Esophagus squamous epithelium (tissue), 5 donors: Measurements from ENCODE around the gene EAF1. TPM values are rescaled to one million over a fixed set of nuclear protein-coding genes. Genes with fewer than 3 reads are reported as not detected.

ENCODE experiments used
- DNase-seq: peaks from one replicate; lab custom pipeline; 2025; lab: John Stamatoyannopoulos, UW
- H3K27ac ChIP-seq, 4 donors: fragments of 200-600 bp; sonication (generic); one replicate each; pipeline ENCODE4 v1.5.1; 2016 to 2019; ENCODE audit warnings: mild to moderate bottlenecking in 1 of 4
- H3K27me3 ChIP-seq, 4 donors: fragments of 200-600 bp; sonication (generic); 1 replicate in 3 of 4; 2 replicates in 1 of 4; pipeline versions ENCODE4 v1.5.1 to v1.6.0; 2017 to 2021; ENCODE audit warnings: antibody characterized with exemption in 1 of 4
- H3K36me3 ChIP-seq, 3 donors: fragments of 200-600 bp; sonication (generic); one replicate each; pipeline ENCODE4 v1.5.1; 2016 to 2019
- H3K4me1 ChIP-seq, 3 donors: fragments of 200-600 bp; sonication (generic); one replicate each; pipeline ENCODE4 v1.5.1; 2017 to 2019
- H3K4me3 ChIP-seq, 4 donors: fragments of 200-600 bp; sonication (generic); 1 replicate in 3 of 4; 2 replicates in 1 of 4; pipeline ENCODE4 v1.5.1; 2016 to 2019; ENCODE audit warnings: mild to moderate bottlenecking in 2 of 4, moderate library complexity in 1 of 4
- H3K9me3 ChIP-seq, 3 donors: fragments of 200-600 bp; sonication (generic); one replicate each; pipeline ENCODE4 v1.5.1; 2016 to 2019
- CTCF ChIP-seq, 6 experiments: fragments of 450-650 bp in 4 of 6; fragments of 200-600 bp in 2 of 6; sonication (generic) in 2 of 6; IDR thresholded peaks; one replicate each; pipeline ENCODE4 v1.5.1; 2016 to 2019; ENCODE audit warnings: antibody characterized with exemption in 6 of 6, mild to moderate bottlenecking in 4 of 6, moderate library complexity in 4 of 6
- POLR2A ChIP-seq, 4 donors: fragments of 450-650 bp; IDR thresholded peaks; one replicate each; pipeline ENCODE4 v1.6.1; 2017; ENCODE audit warnings: antibody characterized with exemption in 4 of 4, mild to moderate bottlenecking in 4 of 4, moderate library complexity in 3 of 4
- WGBS, 2 donors: methylation state at CpG; one replicate each; pipeline ENCODE4 v1.1.5; 2018; 5-methylcytosine and 5-hydroxymethylcytosine counted together
- intact Hi-C: fragments of 100-400 bp; cut with DNase I; formaldehyde crosslinking; loops from one replicate; pipeline ENCODE4 v1.15.0; 2022
- small RNA-seq, 4 donors: library from RNA; depleted of rRNA; stranded (forward); fragments of <200 nt; gene quantifications; one replicate each; pipeline ENCODE3, GENCODE V24; 2016
- total RNA-seq, 4 donors: library from RNA; depleted of rRNA; stranded (reverse); fragments of >200 nt; gene quantifications; one replicate each; pipeline ENCODE4 v1.1.0, GENCODE V29; 2016
- donor health status: DM: yes; HTN: yes; CAD: no.

EAF1 gene
- total RNA-seq, 4 donors from 2014 or later: 15.8 to 23.5 (median 21.0) TPM

- no peak for TF ChIP-seq POLR2A (IDR thresholded peaks at IDR 0.05)
- no peak for TF ChIP-seq CTCF (IDR thresholded peaks at IDR 0.05)
- Histone ChIP-seq H3K36me3 (no peaks in the 10 kb centered on the region), H3K4me3 (no peak overlapping the region), H3K27me3 (no peaks in the 10 kb centered on the region), H3K4me1 (no peaks in the 10 kb centered on the region), H3K9me3 (no peaks in the 10 kb centered on the region), H3K27ac (no peak overlapping the region)
- 94% methylated on average over 2 of the region's 2 CpGs for WGBS, 2 donors
- intact Hi-C loops: no loop called here
- no peak for DNase-seq
These were observed 62.8 kb downstream of the EAF1 start for GRCh38 chr3:15490158-15490557.

GRCh38 chr3:15491143-15491542 lies 63.7 kb downstream of the EAF1 start:
- Histone ChIP-seq H3K9me3 (no peaks in the 10 kb centered on the region), H3K36me3 (no peaks in the 10 kb centered on the region), H3K27ac (no peak overlapping the region), H3K4me1 (no peaks in the 10 kb centered on the region), H3K27me3 (no peaks in the 10 kb centered on the region), H3K4me3 (no peak overlapping the region)
- TF ChIP-seq POLR2A (IDR thresholded peaks at IDR 0.05) (no peak), CTCF (IDR thresholded peaks at IDR 0.05) (no peak)
- no peak for DNase-seq
- intact Hi-C loops: no loop called here
- 89 to 93% methylated on average over 7 to 8 of the region's 8 CpGs for WGBS, 2 donors

Small RNA genes within 50 kb of the gene (small RNA-seq; reads per million reads assigned to genes)
- gene RNU6-1024P: 0 reads per million in 4 donors

Other genes with a start within 250 kb of the EAF1 start
- 10 to 100 TPM; 20.7 to 52.5 (median 27.0) TPM for gene CAPN7, start 221.4 kb upstream of the EAF1 start, total RNA-seq
- 10 to 100 TPM in 3 of 4 donors, 1 to 10 TPM in 1; 8.5 to 33.8 (median 18.0) TPM for gene SH3BP5, start 95.0 kb upstream of the EAF1 start, total RNA-seq
- 10 to 100 TPM in 2 of 4 donors, 1 to 10 TPM in 2; 5.8 to 16.4 (median 12.9) TPM for gene METTL6, start 54 bp upstream of the EAF1 start, total RNA-seq
- 1 to 10 TPM in 1 of 4 donors, under 1 TPM in 3; 0.70 to 1.1 (median 0.89) TPM for gene COLQ, start 94.1 kb downstream of the EAF1 start, total RNA-seq
- gene HACL1, start 174.0 kb downstream of the EAF1 start, total RNA-seq: 10 to 100 TPM in 2 of 4 donors, 1 to 10 TPM in 2; 3.3 to 22.3 (median 9.4) TPM
- 10 to 100 TPM in 3 of 4 donors, 1 to 10 TPM in 1; 7.7 to 16.6 (median 12.3) TPM for gene BTD, start 174.1 kb downstream of the EAF1 start, total RNA-seq